A549 (cell line): ENCODE data around the gene SSBP2. TPM values are rescaled to one million over a fixed set of nuclear protein-coding genes. Genes with fewer than 3 reads are reported as not detected.
"Not testable (repeated sequence)": the region's sequence is repeated elsewhere in the genome, so short reads cannot be mapped to it uniquely, and the experiment has no call there.

Source experiments
- ATAC-seq, 2 experiments: fragments of 200-7000 bp in 1 of 2; fragments of >200 bp in 1 of 2; cut with Nextera tagmentation in 1 of 2; cut with Tn5 transposase in 1 of 2; 3 replicates each; pipeline versions ENCODE4 v1.8.0 to v1.9.1; 2018 to 2020; ENCODE audit warnings: mild to moderate bottlenecking in 1 of 2, moderate library complexity in 1 of 2
- CTCF ChIA-PET: fragments of 300-600 bp; sonication (Branson Sonifier 250); formaldehyde crosslinking; extraction: SDS; loops from one replicate; lab custom pipeline; 2021; ENCODE audit warnings: antibody characterized with exemption, inconsistent platforms; lab: Yijun Ruan, JAX
- POLR2A ChIA-PET: fragments of 350-600 bp; formaldehyde crosslinking; extraction: SDS; loops from one replicate; lab custom pipeline; 2021; ENCODE audit warnings: antibody characterized with exemption, inconsistent platforms; lab: Yijun Ruan, JAX
- DNase-seq, 2 experiments: peaks; one replicate each; pipeline versions ENCODE4 v3.0.0 to v3.0.0-alpha.2; 2011 to 2016; ENCODE audit warnings: low read depth in 1 of 2, low spot score in 1 of 2
- FAIRE-seq: peaks from 2 replicates; lab custom pipeline; 2011; peaks lifted over from hg19 to GRCh38; lab: Jason Lieb, UNC
- H3K27ac ChIP-seq, 2 experiments: fragments of >200 bp; sonication (Bioruptor Twin); formaldehyde crosslinking; 3 replicates each; pipeline ENCODE4 v1.5.1; 2016 to 2017
- H3K4me1 ChIP-seq: fragments of >200 bp; sonication (Bioruptor Twin); formaldehyde crosslinking; 3 replicates; pipeline ENCODE4 v1.6.1; 2016
- H3K4me2 ChIP-seq: fragments of >200 bp; sonication (Bioruptor Twin); formaldehyde crosslinking; 3 replicates; pipeline ENCODE4 v1.6.1; 2016
- H3K4me3 ChIP-seq: fragments of >200 bp; sonication (Bioruptor Twin); formaldehyde crosslinking; 3 replicates; pipeline ENCODE4 v1.5.1; 2016
- H3K9me3 ChIP-seq: fragments of >200 bp; sonication (Bioruptor Twin); formaldehyde crosslinking; 3 replicates; pipeline ENCODE4 v1.6.1; 2016
- BHLHE40 ChIP-seq: IDR thresholded peaks from 2 replicates; pipeline ENCODE4 v1.6.1; 2012; ENCODE audit warnings: low read depth, low read length, inconsistent platforms
- CBX2 ChIP-seq: fragments of 200-600 bp; sonication (generic); IDR thresholded peaks from 2 replicates; pipeline ENCODE4 v1.6.1; 2016; ENCODE audit warnings: low read depth, mild to moderate bottlenecking, borderline replicate concordance
- CTCF ChIP-seq: fragments of >200 bp; sonication (Bioruptor Twin); formaldehyde crosslinking; IDR thresholded peaks from 3 replicates; pipeline ENCODE4 v1.5.1; 2016
- EHMT2 ChIP-seq: fragments of 200-600 bp; sonication (generic); IDR thresholded peaks from 2 replicates; pipeline ENCODE4 v1.6.1; 2016; ENCODE audit warnings: antibody characterized with exemption, low read depth, mild to moderate bottlenecking, moderate library complexity
- ELK1 ChIP-seq: fragments of 150-350 bp; IDR thresholded peaks from 2 replicates; pipeline ENCODE4 v1.6.1; 2014; ENCODE audit warnings: low read depth, mild to moderate bottlenecking, low read length
- FOXS1 ChIP-seq: fragments of 250-450 bp; sonication (Bioruptor Pico); IDR thresholded peaks from 2 replicates; pipeline ENCODE4 v1.5.0; 2020; ENCODE audit warnings: mild to moderate bottlenecking, moderate library complexity
- HMGXB4 ChIP-seq: fragments of 250-450 bp; sonication (Bioruptor Pico); IDR thresholded peaks from 2 replicates; pipeline ENCODE4 v1.5.0; 2021; ENCODE audit warnings: mild to moderate bottlenecking, moderate library complexity, borderline replicate concordance
- JUN ChIP-seq, 2 experiments: fragments of >200 bp; sonication (Bioruptor Twin); formaldehyde crosslinking; IDR thresholded peaks; 2 replicates in 1 of 2; 3 replicates in 1 of 2; pipeline ENCODE4 v1.6.1; 2016 to 2017
- KDM1A ChIP-seq: fragments of 200-600 bp; sonication (generic); IDR thresholded peaks from 2 replicates; pipeline ENCODE4 v1.6.1; 2016; ENCODE audit warnings: low read depth, mild to moderate bottlenecking
- MAFK ChIP-seq: fragments of 450-650 bp; IDR thresholded peaks from 2 replicates; pipeline ENCODE4 v1.6.1; 2014; ENCODE audit not compliant: partially characterized antibody
- MAX ChIP-seq: IDR thresholded peaks from 2 replicates; pipeline ENCODE4 v1.6.1; 2012
- MAZ ChIP-seq: fragments of 150-350 bp; IDR thresholded peaks from 2 replicates; pipeline ENCODE4 v1.6.1; 2014; ENCODE audit warnings: antibody characterized with exemption, low read depth, low read length, borderline replicate concordance
- MYC ChIP-seq: IDR thresholded peaks from 2 replicates; pipeline ENCODE4 v1.6.1; 2012; ENCODE audit warnings: mild to moderate bottlenecking, inconsistent platforms, low read length, improper control_type of control experiment, borderline replicate concordance
- NR3C1 ChIP-seq: fragments of >200 bp; sonication (Bioruptor Twin); formaldehyde crosslinking; IDR thresholded peaks from 3 replicates; pipeline ENCODE4 v1.6.1; 2017
- RFX5 ChIP-seq: fragments of 450-650 bp; IDR thresholded peaks from 2 replicates; pipeline ENCODE4 v1.7.1; 2014; ENCODE audit warnings: antibody characterized with exemption, mild to moderate bottlenecking, moderate library complexity
- TFCP2L1 ChIP-seq: fragments of 250-450 bp; sonication (Bioruptor Pico); IDR thresholded peaks from 2 replicates; pipeline ENCODE4 v1.5.0; 2021; ENCODE audit warnings: mild to moderate bottlenecking
- TP53 ChIP-seq: fragments of 250-450 bp; sonication (Bioruptor Pico); IDR thresholded peaks from 2 replicates; pipeline ENCODE4 v1.5.0; 2021; ENCODE audit warnings: mild to moderate bottlenecking, moderate library complexity
- ZFP36 ChIP-seq: fragments of 450-650 bp; IDR thresholded peaks from 2 replicates; pipeline ENCODE4 v1.6.1; 2014; ENCODE audit warnings: borderline replicate concordance; ENCODE audit not compliant: partially characterized antibody
- ZSCAN20 ChIP-seq: fragments of 250-450 bp; sonication (Bioruptor Pico); IDR thresholded peaks from 2 replicates; pipeline ENCODE4 v1.8.0; 2022; ENCODE audit warnings: mild to moderate bottlenecking, moderate library complexity
- WGBS: methylation state at CpG from one replicate; pipeline ENCODE4 v1.1.6; 2017; ENCODE audit errors: missing lambda C conversion rate; 5-methylcytosine and 5-hydroxymethylcytosine counted together
- polyA plus RNA-seq, 4 experiments: library from polyadenylated mRNA; depleted of rRNA in 3 of 4; stranded (reverse); fragments of >200 nt; fragmentation: RNase III in 1 of 4; extraction: RNeasy Plus Mini Kit Qiagen cat#74134 plus additional on column Dnase treatment in 1 of 4; gene quantifications; 2 replicates in 3 of 4; 3 replicates in 1 of 4; pipeline ENCODE4 v1.2.3, GENCODE V29; 2011 to 2017

Gene SSBP2
- polyA plus RNA-seq, 2 of the 4 experiments (the other 2 are of a cell fraction), result 4.5 to 14.2 TPM

- ATAC-seq, result no peak
- no peak overlapping the region for H3K27ac ChIP-seq
- H3K4me1 ChIP-seq, result no peaks in the 10 kb centered on the region
- ChIA-PET POLR2A (no interaction called here), CTCF (interaction anchor here (1.1 kb wide), 1 partner anchor 64 kb away, joined by 3 read pairs; no protein-coding TSS in a partner anchor)
- H3K4me2 ChIP-seq, result no peak overlapping the region
- no peak overlapping the region for H3K4me3 ChIP-seq
- no peak for TF ChIP-seq TP53 (CRISPR knock-in tag)
- TF ChIP-seq BHLHE40, result no peak
- no peak for TF ChIP-seq MAFK
- WGBS, result 86% methylated on average over 2 of the region's 2 CpGs
- DNase-seq, result no peak
- no peak for FAIRE-seq
- H3K9me3 ChIP-seq, result no peaks in the 10 kb centered on the region
Observed at GRCh38 chr5:81488862-81489261, 262.0 kb downstream of the SSBP2 start.

DNA sequence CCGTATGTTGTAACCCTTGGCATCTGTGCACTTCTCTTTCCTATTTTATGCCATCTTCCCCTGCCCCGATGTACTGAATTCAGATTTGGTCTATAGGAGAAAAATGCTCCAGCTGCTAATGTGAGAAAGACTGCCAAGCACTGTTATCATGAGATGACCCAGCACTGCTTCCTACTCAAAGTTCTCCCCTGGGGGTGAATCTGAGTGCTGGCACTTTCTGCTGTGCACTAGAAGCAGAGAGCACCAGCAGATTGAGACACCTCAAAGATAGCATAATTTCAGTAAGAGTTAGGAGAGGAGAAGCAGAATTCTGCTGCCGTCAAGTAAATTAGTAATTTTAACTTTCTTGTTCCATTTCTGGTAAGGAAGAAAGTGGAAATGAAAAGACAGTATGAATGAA lies 264.2 kb downstream of the SSBP2 start:
- DNase-seq, result no peak

DNA sequence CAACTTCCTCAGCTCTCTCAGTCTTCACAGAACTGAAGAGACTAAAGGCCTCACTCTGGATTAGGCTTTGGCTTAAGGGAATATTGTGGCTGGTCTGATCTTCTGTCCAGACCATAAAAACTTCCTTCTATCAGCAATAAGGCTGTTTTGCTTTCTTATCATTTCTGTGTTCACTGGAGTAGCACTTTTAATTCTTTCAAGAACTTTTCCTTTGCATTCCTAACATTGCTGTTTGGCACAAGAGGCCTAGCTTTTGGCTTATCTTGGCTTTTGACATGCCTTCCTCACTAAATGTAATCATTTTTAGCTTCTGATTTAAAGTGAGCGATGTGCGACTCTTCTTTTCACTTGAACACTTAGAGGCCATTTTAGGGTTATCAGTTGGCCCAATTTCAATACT lies 268.3 kb downstream of the SSBP2 start:
- DNase-seq (no peak), ATAC-seq (no peak), FAIRE-seq (no peak)
- Histone ChIP-seq H3K4me2 (no peak overlapping the region), H3K9me3 (no peaks in the 10 kb centered on the region), H3K4me1 (no peaks in the 10 kb centered on the region), H3K4me3 (no peak overlapping the region), H3K27ac (no peak overlapping the region)
- POLR2A ChIA-PET, result no interaction called here
- no peak for TF ChIP-seq MYC
- no peak for TF ChIP-seq KDM1A
- TF ChIP-seq CTCF, result no peak
- TF ChIP-seq FOXS1 (CRISPR knock-in tag), result no peak
- TF ChIP-seq MAX, result no peak
- TF ChIP-seq EHMT2, result no peak
- TF ChIP-seq NR3C1, result no peak
- TF ChIP-seq ZFP36, result no peak
- TF ChIP-seq CBX2, result no peak
- no peak for TF ChIP-seq TFCP2L1 (CRISPR knock-in tag)
- no peak for TF ChIP-seq HMGXB4 (CRISPR knock-in tag)
- no peak for TF ChIP-seq MAZ
- no peak for TF ChIP-seq ZSCAN20
- TF ChIP-seq RFX5, result no peak
- TF ChIP-seq ELK1, result no peak
- no peak for TF ChIP-seq JUN (IDR thresholded peaks at IDR 0.05)
- 97% methylated on average over 2 of the region's 2 CpGs for WGBS
- CTCF ChIA-PET, result no interaction called here

More for the DNA sequence above, 264.2 kb downstream of the SSBP2 start:
- FAIRE-seq, result no peak
- no peak for TF ChIP-seq MAFK
- 0 out of 6 replicates have a peak, but pooled peaks of 1 of the 2 experiments have one; percentile 30 for ATAC-seq
- 85% methylated on average over 3 of the region's 3 CpGs for WGBS
- Histone ChIP-seq H3K4me1 (no peaks in the 10 kb centered on the region), H3K27ac (no peak overlapping the region), H3K9me3 (no peaks in the 10 kb centered on the region), H3K4me2 (no peak overlapping the region), H3K4me3 (no peak overlapping the region)
- ChIA-PET POLR2A (no interaction called here), CTCF (interaction anchor here (0.8 kb wide), 1 partner anchor 27 kb away, joined by 3 read pairs; no protein-coding TSS in a partner anchor)

DNA sequence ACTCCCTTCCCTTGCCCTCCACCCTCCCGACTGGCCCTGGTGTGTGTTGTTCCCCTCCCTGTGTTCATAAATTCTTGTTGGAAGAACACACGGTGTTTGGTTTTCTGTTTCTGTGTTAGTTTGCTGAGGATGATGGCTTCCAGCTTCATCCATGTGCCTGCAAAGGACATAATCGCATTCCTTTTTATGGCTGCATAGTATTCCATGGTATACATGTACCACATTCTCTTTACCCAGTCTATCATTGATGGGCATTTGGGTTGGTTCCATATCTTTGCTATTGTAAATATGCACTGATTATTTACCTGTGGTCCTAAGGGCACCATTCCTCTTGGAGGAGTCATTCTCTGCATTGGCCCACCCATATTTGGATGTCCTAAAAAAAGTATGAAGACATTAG lies 277.5 kb downstream of the SSBP2 start:
- CTCF ChIA-PET, result interaction anchor here (0.6 to 1.4 kb wide), 2 partner anchors 13 to 1673 kb away, joined by 3 to 6 read pairs; no protein-coding TSS in a partner anchor
- 88% methylated on average over 3 of the region's 3 CpGs for WGBS
- DNase-seq, POLR2A ChIA-PET, H3K4me1 ChIP-seq, FAIRE-seq, H3K27ac ChIP-seq, H3K4me2 ChIP-seq, ATAC-seq, H3K4me3 ChIP-seq, H3K9me3 ChIP-seq: not testable (repeated sequence)
